Activated CD4-positive, alpha-beta T cell treated with anti-CD3 and anti-CD28 coated beads for 36 hours (primary cell): ENCODE data around the gene RNFT2. TPM values are rescaled to one million over a fixed set of nuclear protein-coding genes. Genes with fewer than 3 reads are reported as not detected.

Experiments used
- ATAC-seq: fragments of 200-7000 bp; cut with Tn5 transposase; one replicate; pipeline ENCODE4 v1.10.0; 2021; ENCODE audit warnings: mild to moderate bottlenecking, moderate library complexity
- CTCF ChIA-PET: fragments of 350-600 bp; sonication (Branson Sonifier 250); formaldehyde crosslinking; loops from one replicate; lab custom pipeline; 2021; ENCODE audit warnings: antibody characterized with exemption; lab: Charles Lee
- POLR2A ChIA-PET: fragments of 350-600 bp; sonication (Branson Sonifier 250); formaldehyde crosslinking; loops from one replicate; lab custom pipeline; 2021; ENCODE audit warnings: antibody characterized with exemption, inconsistent platforms; lab: Charles Lee
- DNase-seq: peaks from one replicate; pipeline ENCODE4 v3.0.0-alpha.2; 2020
- H3K27ac Mint-ChIP-seq: one replicate; pipeline ENCODE4 v1.8.0; 2021; ENCODE audit warnings: mixed read lengths
- H3K27me3 Mint-ChIP-seq: one replicate; pipeline ENCODE4 v1.8.0; 2021; ENCODE audit warnings: mixed read lengths
- H3K36me3 Mint-ChIP-seq: one replicate; pipeline ENCODE4 v1.8.0; 2021; ENCODE audit warnings: low read depth, mixed read lengths
- H3K4me1 Mint-ChIP-seq: one replicate; pipeline ENCODE4 v1.8.0; 2021; ENCODE audit warnings: mixed read lengths
- H3K4me3 Mint-ChIP-seq: one replicate; pipeline ENCODE4 v1.8.0; 2021; ENCODE audit warnings: mild to moderate bottlenecking, moderate library complexity, mixed read lengths
- H3K9me3 Mint-ChIP-seq: one replicate; pipeline ENCODE4 v1.8.0; 2021; ENCODE audit warnings: low read depth, mixed read lengths
- intact Hi-C, 2 experiments: fragments of 100-400 bp; cut with DNase I in 1 of 2; cut with micrococcal nuclease in 1 of 2; formaldehyde crosslinking; loops; one replicate each; pipeline versions ENCODE4 v1.14.2 to v1.15.1; 2022 to 2024; cut with DNase I, micrococcal nuclease
- total RNA-seq, 2 experiments: library from RNA; stranded (reverse); gene quantifications; one replicate each; pipeline ENCODE4 v1.2.3, GENCODE V29; 2021

The RNFT2 gene
- total RNA-seq, 2 experiments from 2014 or later, result 14.7 to 15.0 TPM

DNA sequence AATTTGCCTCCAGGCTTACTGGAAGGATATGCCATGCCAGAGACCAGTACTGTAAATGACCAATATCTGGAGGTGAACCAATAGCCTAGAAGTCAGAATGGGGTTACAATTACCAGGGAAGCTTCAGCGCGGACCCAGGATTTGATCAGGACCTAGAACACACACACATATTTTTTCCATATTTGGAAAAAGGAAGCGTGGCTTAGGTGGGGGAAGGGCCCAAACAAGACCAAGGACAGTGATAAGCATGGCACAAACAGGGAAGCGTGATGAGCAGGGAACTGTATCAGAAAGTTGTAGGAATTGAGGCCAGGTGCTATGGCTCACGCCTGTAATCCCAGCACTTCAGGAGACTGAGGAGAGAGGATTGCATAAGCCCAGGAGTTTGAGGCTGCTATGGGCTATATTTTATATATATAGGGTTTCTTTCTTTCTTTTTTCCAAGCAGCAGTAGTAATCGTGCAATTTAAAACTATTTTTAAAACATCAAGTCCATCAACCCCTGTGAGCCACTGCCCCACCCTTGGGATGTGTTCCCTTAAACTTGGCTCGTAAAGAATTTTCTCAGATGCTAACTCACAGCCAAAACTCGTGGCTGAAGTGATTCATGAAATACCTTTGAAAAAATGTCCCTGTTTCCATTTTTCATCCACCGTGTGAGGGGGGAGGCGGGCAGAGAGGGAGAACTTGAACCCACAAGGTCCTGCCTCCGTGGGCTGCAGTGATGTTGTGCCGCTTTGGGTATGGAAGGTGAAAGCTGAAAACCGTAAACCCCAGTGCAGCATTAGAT is 126.5 kb downstream of the RNFT2 start:
- ChIA-PET POLR2A (no interaction called here), CTCF (no interaction called here)
- Mint-ChIP-seq H3K4me3 (no peak overlapping the region), H3K4me1 (peaks cover 2% of the 10 kb centered on the region), H3K9me3 (no peaks in the 10 kb centered on the region), H3K27ac (no peak overlapping the region), H3K36me3 (no peaks in the 10 kb centered on the region), H3K27me3 (peaks cover 15% of the 10 kb centered on the region)
- intact Hi-C loops, result no loop called here
- ATAC-seq (no peak), DNase-seq (no peak)

DNA sequence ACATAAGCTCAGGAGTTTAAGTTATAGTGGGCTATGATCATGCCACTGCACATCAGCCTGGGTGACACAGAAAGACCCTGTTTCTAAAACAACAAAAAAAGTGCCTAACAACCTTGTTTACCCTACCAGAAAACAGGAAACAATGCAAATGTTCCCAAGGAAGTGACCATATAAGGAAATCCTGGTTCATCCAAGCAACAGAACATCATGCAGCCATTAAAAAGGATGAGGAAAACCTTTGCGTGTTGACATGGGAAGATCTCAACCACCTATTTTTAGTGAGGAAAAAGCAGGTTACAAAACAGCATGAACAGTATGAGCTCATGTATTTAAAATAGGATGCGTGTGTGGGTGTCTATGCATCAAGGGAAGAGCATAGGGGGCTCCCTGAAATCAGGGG is 129.4 kb downstream of the RNFT2 start:
- Mint-ChIP-seq H3K4me1 (no peaks in the 10 kb centered on the region), H3K9me3 (no peaks in the 10 kb centered on the region), H3K27me3 (peaks cover 5% of the 10 kb centered on the region), H3K27ac (no peak overlapping the region), H3K4me3 (no peak overlapping the region), H3K36me3 (no peaks in the 10 kb centered on the region)
- DNase-seq, result no peak
- ATAC-seq, result no peak
- intact Hi-C loops, result no loop called here
- ChIA-PET POLR2A (interaction anchor here (0.7 kb wide), 1 partner anchor 194 kb away, joined by 3 read pairs; no protein-coding TSS in a partner anchor), CTCF (no interaction called here)

GRCh38 chr12:116870306-116870705 is 132.2 kb downstream of the RNFT2 start:
- peaks cover 11% of the 10 kb centered on the region for H3K27me3 Mint-ChIP-seq
- CTCF ChIA-PET, result no interaction called here
- H3K36me3 Mint-ChIP-seq, result no peaks in the 10 kb centered on the region
- intact Hi-C loops, result no loop called here
- no peak overlapping the region for H3K27ac Mint-ChIP-seq
- no peak for DNase-seq
- no peak overlapping the region for H3K4me3 Mint-ChIP-seq
- ATAC-seq, result no peak
- POLR2A ChIA-PET, result no interaction called here
- H3K4me1 Mint-ChIP-seq, result peaks cover 3% of the 10 kb centered on the region
- peaks cover 3% of the 10 kb centered on the region for H3K9me3 Mint-ChIP-seq

DNA sequence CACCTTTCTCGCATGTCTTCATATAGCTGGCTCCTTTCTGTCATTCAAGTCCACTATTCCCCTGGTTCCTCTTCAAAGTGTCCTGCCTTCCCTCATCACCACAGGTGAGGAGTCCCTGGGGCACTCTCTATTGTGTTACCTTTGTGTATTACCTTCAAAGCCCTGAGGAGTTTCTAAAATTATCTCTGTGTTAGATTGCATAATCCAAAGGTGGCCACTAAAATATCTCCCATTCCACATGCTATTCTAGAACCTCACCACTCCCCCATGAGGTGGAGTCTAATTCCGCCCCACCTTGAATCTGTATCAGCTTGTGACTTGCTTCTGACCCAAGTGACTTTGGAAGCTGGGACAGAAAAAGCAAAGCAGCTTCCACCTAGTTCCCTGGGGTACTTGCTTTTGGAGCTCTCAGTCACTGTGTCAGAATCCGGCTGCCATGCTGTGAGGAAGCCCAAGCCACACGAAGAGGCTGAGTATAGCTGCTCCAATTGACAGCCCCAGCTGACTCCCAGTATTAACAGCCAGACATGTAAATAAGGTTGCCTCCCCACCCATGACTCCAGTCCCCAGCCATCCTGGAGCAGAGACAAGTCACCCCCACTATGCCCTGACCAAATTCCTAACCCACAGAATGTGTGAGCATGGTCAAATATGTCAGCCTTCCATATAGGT is 136.3 kb downstream of the RNFT2 start:
- Mint-ChIP-seq H3K36me3 (no peaks in the 10 kb centered on the region), H3K27ac (no peak overlapping the region), H3K4me3 (no peak overlapping the region), H3K9me3 (peaks cover 3% of the 10 kb centered on the region), H3K27me3 (peaks cover 36% of the 10 kb centered on the region), H3K4me1 (peaks cover 15% of the 10 kb centered on the region)
- intact Hi-C loops, result no loop called here
- CTCF ChIA-PET, result no interaction called here
- ATAC-seq (no peak), DNase-seq (no peak)
- POLR2A ChIA-PET, result no interaction called here

GRCh38 chr12:116876151-116876869 is 138.2 kb downstream of the RNFT2 start:
- peaks cover 44% of the 10 kb centered on the region for H3K27me3 Mint-ChIP-seq
- CTCF ChIA-PET, result no interaction called here
- H3K9me3 Mint-ChIP-seq, result peaks cover 3% of the 10 kb centered on the region

GRCh38 chr12:116878567-116879508 is 140.7 kb downstream of the RNFT2 start:
- no peaks in the 10 kb centered on the region for H3K36me3 Mint-ChIP-seq
- ChIA-PET CTCF (no interaction called here), POLR2A (no interaction called here)
- no peak overlapping the region for H3K27ac Mint-ChIP-seq
- peak overlapping the region; percentile 65 for H3K4me3 Mint-ChIP-seq
- peaks cover 3% of the 10 kb centered on the region for H3K9me3 Mint-ChIP-seq
- ATAC-seq (no peak), DNase-seq (peak; percentile 7)
- intact Hi-C loops, result no loop called here
- peaks cover 59% of the 10 kb centered on the region for H3K27me3 Mint-ChIP-seq
- H3K4me1 Mint-ChIP-seq, result peaks cover 35% of the 10 kb centered on the region

More at GRCh38 chr12:116876151-116876869, 138.2 kb downstream of the RNFT2 start:
- ATAC-seq, result no peak
- no peak overlapping the region for H3K4me3 Mint-ChIP-seq
- POLR2A ChIA-PET, result interaction anchor here (0.5 kb wide), 1 partner anchor 59 kb away, joined by 4 read pairs; no protein-coding TSS in a partner anchor
- no peak for DNase-seq
- H3K36me3 Mint-ChIP-seq, result no peaks in the 10 kb centered on the region
- intact Hi-C loops, result no loop called here
- H3K27ac Mint-ChIP-seq, result no peak overlapping the region
- H3K4me1 Mint-ChIP-seq, result peaks cover 26% of the 10 kb centered on the region

GRCh38 chr12:116879509-116880212 is 141.5 kb downstream of the RNFT2 start:
- ChIA-PET CTCF (interaction anchor here (0.7 to 1.5 kb wide), 2 partner anchors 13 to 39 kb away, joined by 3 read pairs; no protein-coding TSS in a partner anchor), POLR2A (no interaction called here)
- intact Hi-C loops, result loop anchor here in 1 of 2 experiments (5.0 kb wide), 1 partner anchor 177 kb away; no protein-coding TSS in a partner anchor
- Mint-ChIP-seq H3K27ac (no peak overlapping the region), H3K4me1 (peaks cover 35% of the 10 kb centered on the region), H3K4me3 (peak overlapping the region; percentile 65), H3K9me3 (peaks cover 2% of the 10 kb centered on the region), H3K36me3 (no peaks in the 10 kb centered on the region), H3K27me3 (peaks cover 55% of the 10 kb centered on the region)
- DNase-seq, result peak; percentile 36
- ATAC-seq, result no peak

- Mint-ChIP-seq H3K36me3 (no peaks in the 10 kb centered on the region), H3K9me3 (no peaks in the 10 kb centered on the region), H3K4me1 (peaks cover 35% of the 10 kb centered on the region), H3K27ac (no peak overlapping the region), H3K4me3 (peak overlapping the region; percentile 57), H3K27me3 (peaks cover 57% of the 10 kb centered on the region)
- intact Hi-C loops, result loop anchor here in 1 of 2 experiments (5.0 kb wide), 1 partner anchor 178 kb away; no protein-coding TSS in a partner anchor
- DNase-seq, result no peak
- ChIA-PET CTCF (interaction anchor here (0.6 to 1.5 kb wide), 5 partner anchors 12 to 306 kb away, joined by 3 read pairs; no protein-coding TSS in a partner anchor), POLR2A (no interaction called here)
- no peak for ATAC-seq
Observed at GRCh38 chr12:116880213-116880816, 142.2 kb downstream of the RNFT2 start.

- POLR2A ChIA-PET, result no interaction called here
- Mint-ChIP-seq H3K4me1 (peaks cover 35% of the 10 kb centered on the region), H3K27ac (no peak overlapping the region), H3K4me3 (peak overlapping the region; percentile 57), H3K27me3 (peaks cover 57% of the 10 kb centered on the region), H3K36me3 (no peaks in the 10 kb centered on the region), H3K9me3 (no peaks in the 10 kb centered on the region)
- CTCF ChIA-PET, result interaction anchor here (0.6 to 1.5 kb wide), 4 partner anchors 12 to 307 kb away, joined by 3 read pairs; no protein-coding TSS in a partner anchor
- DNase-seq (peak; percentile 66), ATAC-seq (peak; percentile 86)
- intact Hi-C loops, result loop anchor here in 1 of 2 experiments (5.0 kb wide), 1 partner anchor 179 kb away; no protein-coding TSS in a partner anchor
Observed at GRCh38 chr12:116880817-116881324, 142.8 kb downstream of the RNFT2 start.
